ENCODE results near the gene SLC25A20. TPM values are rescaled to one million over a fixed set of nuclear protein-coding genes. Genes with fewer than 3 reads are reported as not detected.
"Not testable (repeated sequence)": the region's sequence is repeated elsewhere in the genome, so short reads cannot be mapped to it uniquely, and the experiment has no call there.

SLC25A20 gene
- polyA plus RNA-seq, 1 donor, result 20.9 TPM

- DNase-seq, result not testable (repeated sequence)
Observed at GRCh38 chr3:48907026-48907425, 8.3 kb upstream of the SLC25A20 start.

GRCh38 chr3:48899273-48899672 lies 591 bp upstream of the SLC25A20 start:
- no peak for DNase-seq

GRCh38 chr3:48897460-48898376 lies 964 bp downstream of the SLC25A20 start:
- no peak for DNase-seq

GRCh38 chr3:48896936-48897335 lies 1.7 kb downstream of the SLC25A20 start:
- DNase-seq, result no peak

GRCh38 chr3:48894516-48894915 lies 4.2 kb downstream of the SLC25A20 start:
- no peak for DNase-seq

- no peak for DNase-seq
Observed at GRCh38 chr3:48891606-48892005, 7.1 kb downstream of the SLC25A20 start.

- DNase-seq, result no peak
Observed at GRCh38 chr3:48885753-48886152, 12.9 kb downstream of the SLC25A20 start.

GRCh38 chr3:48881652-48882114 lies 17.0 kb downstream of the SLC25A20 start:
- DNase-seq, result no peak

- no peak for DNase-seq
Observed at GRCh38 chr3:48881006-48881405, 17.7 kb downstream of the SLC25A20 start.

- no peak for DNase-seq
Observed at GRCh38 chr3:48879994-48880377, 18.7 kb downstream of the SLC25A20 start.

- no peak for DNase-seq
Observed at GRCh38 chr3:48879307-48879993, 19.2 kb downstream of the SLC25A20 start.

- no peak for DNase-seq
Observed at GRCh38 chr3:48877671-48878070, 21.0 kb downstream of the SLC25A20 start.

GRCh38 chr3:48863122-48863521 lies 35.6 kb downstream of the SLC25A20 start:
- no peak for DNase-seq

GRCh38 chr3:48859206-48859605 lies 39.5 kb downstream of the SLC25A20 start:
- no peak for DNase-seq

- DNase-seq, result no peak
Observed at GRCh38 chr3:48858709-48859108, 40.0 kb downstream of the SLC25A20 start.

GRCh38 chr3:48857641-48858040 lies 41.0 kb downstream of the SLC25A20 start:
- DNase-seq, result no peak

- no peak for DNase-seq
Observed at GRCh38 chr3:48856469-48856868, 42.2 kb downstream of the SLC25A20 start.

GRCh38 chr3:48855681-48856447 lies 42.8 kb downstream of the SLC25A20 start:
- DNase-seq, result no peak

- DNase-seq, result no peak
Observed at GRCh38 chr3:48852151-48852550, 46.5 kb downstream of the SLC25A20 start.

- DNase-seq, result no peak
Observed at GRCh38 chr3:48851407-48851806, 47.3 kb downstream of the SLC25A20 start.

GRCh38 chr3:48848816-48849515 lies 49.7 kb downstream of the SLC25A20 start:
- DNase-seq, result no peak

Data from left kidney (tissue), 2 donors.